Spleen (tissue), 11 donors: ENCODE results near the gene ANXA10. TPM values are rescaled to one million over a fixed set of nuclear protein-coding genes. Genes with fewer than 3 reads are reported as not detected.

Experiments
- DNase-seq: peaks from one replicate; pipeline ENCODE4 v3.0.0-alpha.2; 2020
- H3K27ac ChIP-seq, 8 donors: fragments of 200-600 bp; sonication (generic) in 7 of 8; 1 replicate in 4 of 8; 2 replicates in 4 of 8; pipeline versions ENCODE4 v1.5.0 to v1.8.0; 2016 to 2021; ENCODE audit warnings: inconsistent platforms in 4 of 8, mild to moderate bottlenecking in 4 of 8, moderate library complexity in 1 of 8
- H3K27me3 ChIP-seq, 7 donors: fragments of 200-600 bp; sonication (generic) in 6 of 7; replicated peaks in 1 of 7; 1 replicate in 4 of 7; 2 replicates in 3 of 7; pipeline versions ENCODE4 v1.5.0 to v1.8.0; 2016 to 2021; ENCODE audit warnings: inconsistent platforms in 3 of 7, mild to moderate bottlenecking in 1 of 7
- H3K36me3 ChIP-seq, 6 donors: fragments of 200-600 bp; sonication (generic) in 5 of 6; 1 replicate in 4 of 6; 2 replicates in 2 of 6; pipeline versions ENCODE4 v1.5.0 to v1.8.0; 2016 to 2021; ENCODE audit warnings: inconsistent platforms in 2 of 6
- H3K4me1 ChIP-seq, 6 donors: fragments of 200-600 bp; sonication (generic) in 5 of 6; 1 replicate in 3 of 6; 2 replicates in 3 of 6; pipeline versions ENCODE4 v1.5.0 to v1.8.0; 2016 to 2021; ENCODE audit warnings: inconsistent platforms in 3 of 6
- H3K4me3 ChIP-seq, 8 donors: fragments of 200-600 bp; sonication (generic) in 7 of 8; 1 replicate in 4 of 8; 2 replicates in 4 of 8; pipeline versions ENCODE4 v1.5.0 to v1.8.0; 2016 to 2021; ENCODE audit warnings: inconsistent platforms in 4 of 8, mild to moderate bottlenecking in 4 of 8, moderate library complexity in 2 of 8
- H3K9me3 ChIP-seq, 8 donors: fragments of 200-600 bp; sonication (generic) in 7 of 8; 1 replicate in 4 of 8; 2 replicates in 4 of 8; pipeline versions ENCODE4 v1.5.0 to v1.8.0; 2016 to 2021; ENCODE audit warnings: inconsistent platforms in 4 of 8
- CTCF ChIP-seq, 11 experiments: fragments of 200-600 bp in 7 of 11; fragments of 450-650 bp in 4 of 11; sonication (generic) in 4 of 11; IDR thresholded peaks in 8 of 11; conservative IDR thresholded peaks in 3 of 11; 1 replicate in 7 of 11; 2 replicates in 4 of 11; pipeline versions ENCODE4 v1.4.0 to v1.8.0; 2016 to 2021; ENCODE audit warnings: antibody characterized with exemption in 11 of 11, inconsistent platforms in 4 of 11, mild to moderate bottlenecking in 1 of 11
- POLR2A ChIP-seq, 3 donors: fragments of 450-650 bp; IDR thresholded peaks; one replicate each; pipeline ENCODE4 v1.5.1; 2017; ENCODE audit warnings: antibody characterized with exemption in 3 of 3, mild to moderate bottlenecking in 1 of 3
- POLR2AphosphoS5 ChIP-seq, 3 donors: sonication (generic); formaldehyde crosslinking; IDR thresholded peaks; one replicate each; pipeline ENCODE4 v1.5.1; 2017; ENCODE audit warnings: antibody characterized with exemption in 3 of 3
- WGBS, 5 donors: extraction: QIAGEN DNeasy Blood & Tissue Kit in 3 of 5; methylation state at CpG; one replicate each; pipeline versions ENCODE4 v1.1.5 to v1.1.7; 2013 to 2018; 5-methylcytosine and 5-hydroxymethylcytosine counted together
- intact Hi-C: fragments of 100-400 bp; cut with DNase I; formaldehyde crosslinking; loops from one replicate; pipeline ENCODE4 v1.15.0; 2023; ENCODE audit warnings: low total_unique reads
- polyA plus RNA-seq, 3 donors: library from polyadenylated mRNA; stranded (reverse); fragments of 200-250 nt; gene quantifications; one replicate each; pipeline ENCODE4 v1.2.1, GENCODE V29; 2013
- total RNA-seq, 7 donors: library from RNA; depleted of rRNA in 3 of 7; stranded (reverse); fragments of >200 nt in 3 of 7; fragmentation: NEBNext Ultra II Directional in 4 of 7; extraction: Animal tissue kit (Norgen Biotek cat#: 25700) in 4 of 7; gene quantifications; one replicate each; pipeline versions ENCODE4 v1.1.0 to v1.2.1, GENCODE V29; 2016 to 2021
- donor health status: healthy with polysubstance abuse.
- donor health status: DM: no; HTN: no; CAD: no; lungs with moderate emphysema.
- donor health status: DM: no; HTN: no; CAD: no.
- donor health status: Bipolar disorder and iron deficiency.
- donor health status: healthy.
- donor health status: DM: no; HTN: no; CAD: no.
- donor health status: DM: yes; HTN: yes; CAD: no.

Gene ANXA10
- total and polyA plus RNA-seq, 10 donors = not detected

GRCh38 chr4:168071304-168071703 lies 21.0 kb upstream of the ANXA10 start:
- intact Hi-C loops = loop anchor here (10.0 kb wide), 1 partner anchor 1047 kb away; no protein-coding TSS in a partner anchor
- no peaks in the 10 kb centered on the region for H3K36me3 ChIP-seq
- no peaks in the 10 kb centered on the region for H3K4me1 ChIP-seq
- no peak overlapping the region for H3K4me3 ChIP-seq
- TF ChIP-seq CTCF (IDR thresholded peaks at IDR 0.05 in 8 of 11, conservative IDR thresholded peaks at IDR 0.05 in 3 of 11) (no peak), POLR2AphosphoS5 (IDR thresholded peaks at IDR 0.05) (no peak)
- no peak for DNase-seq
- 71 to 85% (median 75%) methylated on average over 2 of the region's 2 CpGs for WGBS, 5 donors
- H3K27ac ChIP-seq = no peak overlapping the region
- H3K27me3 ChIP-seq = no peaks in the 10 kb centered on the region
- peaks cover 0 to 15% (median 3%) of the 10 kb centered on the region in 8 donors for H3K9me3 ChIP-seq

- intact Hi-C loops = loop anchor here (5.0 to 10.0 kb wide), 2 partner anchors 1050 to 1913 kb away; no protein-coding TSS in a partner anchor
- H3K9me3 ChIP-seq = peaks cover 0 to 2% (median 0%) of the 10 kb centered on the region in 8 donors
- 76 to 97% (median 89%) methylated on average over 4 of the region's 4 CpGs for WGBS, 5 donors
- DNase-seq = no peak
- H3K27me3 ChIP-seq = no peaks in the 10 kb centered on the region
- TF ChIP-seq POLR2AphosphoS5 (IDR thresholded peaks at IDR 0.05) = no peak
- H3K27ac ChIP-seq = no peak overlapping the region
- H3K4me3 ChIP-seq = no peak overlapping the region
- H3K4me1 ChIP-seq = no peaks in the 10 kb centered on the region
- no peaks in the 10 kb centered on the region for H3K36me3 ChIP-seq
Observed at GRCh38 chr4:168074861-168075260, 17.5 kb upstream of the ANXA10 start.

- no peak overlapping the region for H3K27ac ChIP-seq
- no peaks in the 10 kb centered on the region for H3K9me3 ChIP-seq
- no peak for DNase-seq
- intact Hi-C loops = loop anchor here (5.0 to 10.0 kb wide), 2 partner anchors 1052 to 1915 kb away; no protein-coding TSS in a partner anchor
- no peaks in the 10 kb centered on the region for H3K27me3 ChIP-seq
- WGBS, 5 donors = 14 to 25% (median 22%) methylated on average over 2 of the region's 2 CpGs
- H3K4me1 ChIP-seq = no peaks in the 10 kb centered on the region
- H3K36me3 ChIP-seq = no peaks in the 10 kb centered on the region
- peak in 9 of 11 experiments; percentile 23 to 68 (median 52) for TF ChIP-seq CTCF (IDR thresholded peaks at IDR 0.05 in 8 of 11, conservative IDR thresholded peaks at IDR 0.05 in 3 of 11)
- no peak for TF ChIP-seq POLR2AphosphoS5 (IDR thresholded peaks at IDR 0.05)
- TF ChIP-seq POLR2A (IDR thresholded peaks at IDR 0.05) = no peak
- no peak overlapping the region for H3K4me3 ChIP-seq
Observed at GRCh38 chr4:168076989-168077725, 15.2 kb upstream of the ANXA10 start.

GRCh38 chr4:168077726-168078239 lies 14.6 kb upstream of the ANXA10 start:
- Histone ChIP-seq H3K9me3 (no peaks in the 10 kb centered on the region), H3K4me1 (no peaks in the 10 kb centered on the region), H3K36me3 (no peaks in the 10 kb centered on the region), H3K4me3 (no peak overlapping the region), H3K27me3 (no peaks in the 10 kb centered on the region), H3K27ac (no peak overlapping the region)
- no peak for DNase-seq
- 82 to 89% (median 87%) methylated on average over 5 of the region's 5 CpGs for WGBS, 5 donors
- intact Hi-C loops = loop anchor here (5.0 to 10.0 kb wide), 2 partner anchors 1053 to 1915 kb away; no protein-coding TSS in a partner anchor
- TF ChIP-seq POLR2A (IDR thresholded peaks at IDR 0.05) (no peak), CTCF (IDR thresholded peaks at IDR 0.05 in 8 of 11, conservative IDR thresholded peaks at IDR 0.05 in 3 of 11) (no peak), POLR2AphosphoS5 (IDR thresholded peaks at IDR 0.05) (no peak)
